GM12878 (cell line): ENCODE data around the gene SNTN. TPM values are rescaled to one million over a fixed set of nuclear protein-coding genes. Genes with fewer than 3 reads are reported as not detected.

Experiments
- ATAC-seq: fragments of 200-7000 bp; cut with Tn5 transposase; 3 replicates; pipeline ENCODE4 v1.9.1; 2020; ENCODE audit warnings: mild to moderate bottlenecking, moderate library complexity
- BruUV-seq: library from RNA; stranded (reverse); fragments of 400-500 nt; replicated peaks from 2 replicates; lab custom pipeline; 2021; lab: Mats Ljungman, UMichigan
- CTCF ChIA-PET: fragments of 300-600 bp; sonication (Branson Sonifier 250); formaldehyde crosslinking; extraction: SDS; loops from one replicate; lab custom pipeline; 2021; ENCODE audit warnings: inconsistent platforms; lab: Yijun Ruan, JAX
- POLR2A ChIA-PET: fragments of 350-600 bp; formaldehyde crosslinking; extraction: SDS; loops from one replicate; lab custom pipeline; 2021; ENCODE audit warnings: inconsistent platforms; lab: Charles Lee
- RAD21 ChIA-PET: fragments of 300-600 bp; sonication (Branson Sonifier 250); formaldehyde crosslinking; loops from one replicate; lab custom pipeline; 2023; ENCODE audit warnings: antibody characterized with exemption; ENCODE audit not compliant: unreplicated experiment; lab: Charles Lee
- SMC1A ChIA-PET: fragments of 300-600 bp; sonication (Branson Sonifier 250); formaldehyde crosslinking; loops from one replicate; lab custom pipeline; 2023; ENCODE audit not compliant: unreplicated experiment, uncharacterized antibody; lab: Charles Lee
- DNase-seq: peaks from one replicate; pipeline ENCODE4 v3.0.0-alpha.2; 2011; ENCODE audit warnings: low read depth, low spot score
- FAIRE-seq: peaks from 3 replicates; lab custom pipeline; 2011; peaks lifted over from hg19 to GRCh38; lab: Jason Lieb, UNC
- H2AFZ ChIP-seq: 2 replicates; pipeline ENCODE4 v1.6.0; 2011; ENCODE audit warnings: low read depth, low read length, control low read depth; ENCODE audit not compliant: control insufficient read depth
- H3K27ac ChIP-seq: 2 replicates; pipeline ENCODE4 v1.5.1; 2011; ENCODE audit warnings: control low read depth; ENCODE audit not compliant: control insufficient read depth, insufficient read depth
- H3K27me3 ChIP-seq, 2 experiments: replicated peaks in 1 of 2; 2 replicates each; pipeline versions ENCODE4 v1.6.0 to v1.6.1; 2011; ENCODE audit warnings: low read length in 1 of 2; ENCODE audit not compliant: control insufficient read depth in 2 of 2, insufficient read depth in 2 of 2
- H3K36me3 ChIP-seq, 2 experiments: 2 replicates each; pipeline ENCODE4 v1.5.1; 2011; ENCODE audit warnings: low read length in 1 of 2; ENCODE audit not compliant: control insufficient read depth in 2 of 2, insufficient read depth in 2 of 2
- H3K4me1 ChIP-seq: 2 replicates; pipeline ENCODE4 v1.6.1; 2011; ENCODE audit warnings: mild to moderate bottlenecking, low read length, moderate library complexity, mixed read lengths; ENCODE audit not compliant: control insufficient read depth, insufficient read depth
- H3K4me2 ChIP-seq: 2 replicates; pipeline ENCODE4 v1.6.0; 2011; ENCODE audit warnings: control low read depth; ENCODE audit not compliant: control insufficient read depth, insufficient read depth
- H3K4me3 ChIP-seq: fragments of 200-600 bp; sonication (generic); 2 replicates; pipeline ENCODE4 v1.5.1; 2016
- H3K79me2 ChIP-seq: 2 replicates; pipeline ENCODE4 v1.6.0; 2011; ENCODE audit warnings: low read length; ENCODE audit not compliant: control insufficient read depth, insufficient read depth
- H3K9ac ChIP-seq: 2 replicates; pipeline ENCODE4 v1.8.0; 2011; ENCODE audit warnings: low read length, control low read depth, mixed read lengths; ENCODE audit not compliant: control insufficient read depth, insufficient read depth
- H3K9me3 ChIP-seq: replicated peaks from 3 replicates; pipeline ENCODE4 v1.5.1; 2011; ENCODE audit warnings: mild to moderate bottlenecking, low read length; ENCODE audit not compliant: control insufficient read depth, insufficient read depth
- H4K20me1 ChIP-seq: 2 replicates; pipeline ENCODE4 v1.6.0; 2011; ENCODE audit not compliant: control insufficient read depth, insufficient read depth
- E2F4 ChIP-seq: IDR thresholded peaks from 2 replicates; pipeline ENCODE4 v1.6.1; 2012; ENCODE audit warnings: low read depth, low read length, improper control_type of control experiment
- ESRRA ChIP-seq: IDR thresholded peaks from 2 replicates; pipeline ENCODE4 v1.6.1; 2012; ENCODE audit warnings: mild to moderate bottlenecking, low read length, improper control_type of control experiment
- NFYB ChIP-seq: IDR thresholded peaks from 2 replicates; pipeline ENCODE4 v1.6.1; 2011; ENCODE audit warnings: low read depth, mild to moderate bottlenecking, low read length, improper control_type of control experiment, moderate library complexity; ENCODE audit not compliant: insufficient read depth
- POLR2AphosphoS2 ChIP-seq: IDR thresholded peaks from 2 replicates; pipeline ENCODE4 v1.6.1; 2011; ENCODE audit warnings: low read depth, mild to moderate bottlenecking, low read length, improper control_type of control experiment, moderate library complexity
- SREBF1 ChIP-seq: IDR thresholded peaks from 2 replicates; pipeline ENCODE4 v1.6.1; 2012; ENCODE audit warnings: mild to moderate bottlenecking, low read length
- ZNF687 ChIP-seq: fragments of 450-650 bp; IDR thresholded peaks from 2 replicates; pipeline ENCODE4 v1.6.1; 2017; ENCODE audit warnings: mild to moderate bottlenecking, moderate library complexity
- WGBS: methylation state at CpG from one replicate; pipeline ENCODE4 v1.1.6; 2016; ENCODE audit warnings: low lambda C conversion rate; ENCODE audit not compliant: insufficient replicate concordance, insufficient coverage; ENCODE audit errors: missing lambda C conversion rate; 5-methylcytosine and 5-hydroxymethylcytosine counted together
- in situ Hi-C: fragments of 300-500 bp; cut with MboI; formaldehyde crosslinking; loops from 9 replicates; pipeline ENCODE4 v1.14.3; 2018; ENCODE audit warnings: mixed read lengths
- intact Hi-C: fragments of 100-400 bp; cut with micrococcal nuclease; formaldehyde crosslinking; loops from one replicate; pipeline ENCODE4 v1.14.2; 2022; ENCODE audit not compliant: unreplicated experiment
- polyA plus RNA-seq, 11 experiments: library from polyadenylated mRNA; depleted of rRNA in 4 of 11; unstranded in 6 of 11; stranded (reverse) in 5 of 11; fragments of >200 nt; fragmentation: Nextera tagmentation in 4 of 11; fragmentation: Illumina TruSeq in 1 of 11; extraction: Ambion mirVana in 4 of 11; extraction: Trizol in 1 of 11; gene quantifications; 1 replicate in 1 of 11; 2 replicates in 10 of 11; pipeline versions ENCODE4 v1.2.1 to v1.2.3, GENCODE V29; 2011 to 2016; ENCODE audit warnings: inconsistent platforms in 2 of 11, missing spikeins in 2 of 11, low read depth in 1 of 11
- total RNA-seq, 4 experiments: library from RNA; depleted of rRNA in 3 of 4; stranded (reverse); fragments of >200 nt in 3 of 4; fragmentation: Illumina TruSeq in 1 of 4; extraction: Trizol in 1 of 4; gene quantifications; 2 replicates each; pipeline versions ENCODE4 v1.2.1 to v1.2.3, GENCODE V29; 2013 to 2021

SNTN gene
- total and polyA plus RNA-seq, 10 of the 15 experiments (the other 5 are each of a cell fraction or from before 2014, with no cell fraction given) = not detected

- TF ChIP-seq NFYB = no peak
Observed at GRCh38 chr3:63679186-63679585, 26.7 kb downstream of the SNTN start (continued).

GRCh38 chr3:63684081-63684480, 31.6 kb downstream of the SNTN start:
- CTCF ChIA-PET = no interaction called here
- no peaks in the 10 kb centered on the region for H3K4me1 ChIP-seq
- H3K36me3 ChIP-seq = no peaks in the 10 kb centered on the region
- no peaks in the 10 kb centered on the region for H3K9me3 ChIP-seq
- H3K4me2 ChIP-seq = no peak overlapping the region
- intact Hi-C loops (no loop called here), in situ Hi-C loops (no loop called here)
- H4K20me1 ChIP-seq = no peaks in the 10 kb centered on the region
- no peak overlapping the region for H3K27ac ChIP-seq
- no peaks in the 10 kb centered on the region for H3K79me2 ChIP-seq
- H3K4me3 ChIP-seq = no peak overlapping the region
- no peak overlapping the region for H2AFZ ChIP-seq
- FAIRE-seq (no peak), ATAC-seq (no peak), DNase-seq (no peak)
- RAD21 ChIA-PET = no interaction called here
- 22% methylated on average over 6 of the region's 6 CpGs for WGBS
- BruUV-seq = no TSS peak
- POLR2A ChIA-PET = no interaction called here
- H3K27me3 ChIP-seq = no peaks in the 10 kb centered on the region
- no peak overlapping the region for H3K9ac ChIP-seq
- SMC1A ChIA-PET = no interaction called here
- TF ChIP-seq POLR2AphosphoS2 (no peak), SREBF1 (no peak), ZNF687 (no peak), ESRRA (no peak), E2F4 (no peak)
